Measurements from ENCODE around the gene PMIS2. TPM values are rescaled to one million over a fixed set of nuclear protein-coding genes. Genes with fewer than 3 reads are reported as not detected.

PMIS2 gene
- polyA plus RNA-seq, 1 experiment = not detected

- no peak overlapping the region for H3K4me3 ChIP-seq (ENCODE audit: low read depth, low read length)
- DNase-seq (ENCODE audit: low read depth, low spot score) = no peak
- no peak for TF ChIP-seq CTCF (IDR thresholded peaks at IDR 0.05; ENCODE audit: low read depth, low read length)
- ChIA-PET CTCF (no interaction called here), POLR2A (no interaction called here)
- no peaks in the 10 kb centered on the region for H3K9me3 ChIP-seq (ENCODE audit: control insufficient read depth, insufficient read depth, low read length)
- H3K27me3 ChIP-seq (ENCODE audit: control insufficient read depth, insufficient read depth, low read length) = peaks cover 9% of the 10 kb centered on the region
- H3K27ac ChIP-seq (ENCODE audit: low read depth, low read length) = no peak overlapping the region
Measured at GRCh38 chr19:35569281-35569781, 16.6 kb upstream of the PMIS2 start.

GRCh38 chr19:35571406-35571965 lies 14.5 kb upstream of the PMIS2 start:
- ChIA-PET POLR2A (no interaction called here), CTCF (no interaction called here)
- no peak for DNase-seq (ENCODE audit: low read depth, low spot score)
- peaks cover 6% of the 10 kb centered on the region for H3K27me3 ChIP-seq (ENCODE audit: control insufficient read depth, insufficient read depth, low read length)
- H3K27ac ChIP-seq (ENCODE audit: low read depth, low read length) = no peak overlapping the region
- peaks cover 7% of the 10 kb centered on the region; the same call in 1 of the 2 replicates for H3K9me3 ChIP-seq (ENCODE audit: control insufficient read depth, insufficient read depth, low read length)
- no peak for TF ChIP-seq CTCF (IDR thresholded peaks at IDR 0.05; ENCODE audit: low read depth, low read length)
- no peak overlapping the region for H3K4me3 ChIP-seq (ENCODE audit: low read depth, low read length)

- no peak for DNase-seq (ENCODE audit: low read depth, low spot score)
- ChIA-PET CTCF (no interaction called here), POLR2A (no interaction called here)
- Histone ChIP-seq H3K4me3 (ENCODE audit: low read depth, low read length) (no peak overlapping the region), H3K9me3 (ENCODE audit: control insufficient read depth, insufficient read depth, low read length) (peaks cover 17% of the 10 kb centered on the region; the same call in 1 of the 2 replicates), H3K27ac (ENCODE audit: low read depth, low read length) (no peak overlapping the region), H3K27me3 (ENCODE audit: control insufficient read depth, insufficient read depth, low read length) (no peaks in the 10 kb centered on the region)
- TF ChIP-seq CTCF (IDR thresholded peaks at IDR 0.05; ENCODE audit: low read depth, low read length) = no peak
Measured at GRCh38 chr19:35577918-35578317, 8.1 kb upstream of the PMIS2 start.

DNA sequence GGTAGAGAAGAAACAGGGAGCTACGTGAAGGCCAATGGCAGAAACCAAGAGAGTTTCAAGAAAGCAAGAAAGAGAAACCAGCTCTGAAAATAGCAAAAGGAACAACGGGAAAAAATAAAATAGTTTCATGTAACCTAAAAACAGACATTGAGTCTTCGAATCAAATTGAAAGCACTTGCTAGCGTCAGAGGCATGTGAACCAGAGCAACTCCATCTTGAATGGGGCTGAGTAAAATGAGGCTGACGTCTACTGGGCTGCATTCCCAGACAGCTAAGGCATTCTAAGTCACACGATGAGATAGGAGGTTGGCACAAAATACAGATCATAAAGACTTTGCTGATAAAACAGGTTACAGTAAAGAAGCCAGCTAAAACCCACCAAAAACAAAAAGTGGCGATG lies 7.3 kb upstream of the PMIS2 start:
- DNase-seq (ENCODE audit: low read depth, low spot score) = no peak
- Histone ChIP-seq H3K27ac (ENCODE audit: low read depth, low read length) (no peak overlapping the region), H3K27me3 (ENCODE audit: control insufficient read depth, insufficient read depth, low read length) (no peaks in the 10 kb centered on the region), H3K4me3 (ENCODE audit: low read depth, low read length) (no peak overlapping the region), H3K9me3 (ENCODE audit: control insufficient read depth, insufficient read depth, low read length) (peaks cover 17% of the 10 kb centered on the region; the same call in 1 of the 2 replicates)
- TF ChIP-seq CTCF (IDR thresholded peaks at IDR 0.05; ENCODE audit: low read depth, low read length) = no peak
- CTCF ChIA-PET = no interaction called here
- POLR2A ChIA-PET = no interaction called here

DNA sequence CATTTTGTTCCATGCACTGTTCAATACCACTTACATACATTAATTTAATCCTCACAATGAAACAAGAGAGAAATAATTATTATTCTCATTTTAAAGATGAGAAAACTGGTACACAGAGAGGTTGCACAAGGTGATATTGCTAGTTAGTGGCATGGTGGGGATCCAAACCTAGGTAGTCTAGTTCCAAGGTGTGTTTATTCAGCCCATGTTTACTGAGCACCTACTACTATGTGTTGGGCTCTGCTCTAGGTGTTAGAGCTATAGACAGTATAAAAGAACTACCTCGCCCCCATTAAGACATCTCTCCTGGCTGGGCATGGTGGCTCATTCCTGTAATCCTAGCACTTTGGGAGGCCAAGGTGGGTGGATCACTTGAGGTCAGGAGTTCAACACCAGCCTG lies 3.2 kb upstream of the PMIS2 start:
- CTCF ChIA-PET = no interaction called here
- TF ChIP-seq CTCF (IDR thresholded peaks at IDR 0.05; ENCODE audit: low read depth, low read length) = no peak
- Histone ChIP-seq H3K27me3 (ENCODE audit: control insufficient read depth, insufficient read depth, low read length) (no peaks in the 10 kb centered on the region), H3K27ac (ENCODE audit: low read depth, low read length) (no peak overlapping the region), H3K4me3 (ENCODE audit: low read depth, low read length) (no peak overlapping the region), H3K9me3 (ENCODE audit: control insufficient read depth, insufficient read depth, low read length) (peaks cover 7% of the 10 kb centered on the region)
- DNase-seq (ENCODE audit: low read depth, low spot score) = no peak
- POLR2A ChIA-PET = no interaction called here

Data from AG04450 (cell line).